Measurements from ENCODE around the gene PPP6R3.

- TF ChIP-seq EZH2 (IDR thresholded peaks at IDR 0.05; ENCODE audit: borderline replicate concordance, low read length), result no peak
- TF ChIP-seq CTCF (conservative IDR thresholded peaks at IDR 0.05 in 1 of 2, IDR thresholded peaks at IDR 0.05 in 1 of 2; ENCODE audit: extremely low read depth in 1 of 2, insufficient read depth in 1 of 2, low read depth in 1 of 2, low read length in 2 of 2), result no peak
These were observed 133.6 kb downstream of the PPP6R3 start for GRCh38 chr11:68594123-68594522.
